Gastrocnemius medialis (tissue), 4 donors: Measurements from ENCODE around the gene FCRL4.

Experiments
- POLR2A ChIP-seq, 2 donors: fragments of 450-650 bp; IDR thresholded peaks; one replicate each; pipeline ENCODE4 v1.6.1; 2017; ENCODE audit warnings: antibody characterized with exemption in 2 of 2, mild to moderate bottlenecking in 2 of 2, moderate library complexity in 2 of 2
- TF ChIP-seq, protein P1 (sequence below), 5 experiments: fragments of 450-650 bp in 3 of 5; fragments of 200-600 bp in 2 of 5; sonication (generic) in 2 of 5; IDR thresholded peaks in 4 of 5; conservative IDR thresholded peaks in 1 of 5; 1 replicate in 4 of 5; 2 replicates in 1 of 5; pipeline ENCODE4 v1.5.1; 2016 to 2019; ENCODE audit warnings: antibody characterized with exemption in 5 of 5, mild to moderate bottlenecking in 3 of 5, moderate library complexity in 3 of 5

DNA sequence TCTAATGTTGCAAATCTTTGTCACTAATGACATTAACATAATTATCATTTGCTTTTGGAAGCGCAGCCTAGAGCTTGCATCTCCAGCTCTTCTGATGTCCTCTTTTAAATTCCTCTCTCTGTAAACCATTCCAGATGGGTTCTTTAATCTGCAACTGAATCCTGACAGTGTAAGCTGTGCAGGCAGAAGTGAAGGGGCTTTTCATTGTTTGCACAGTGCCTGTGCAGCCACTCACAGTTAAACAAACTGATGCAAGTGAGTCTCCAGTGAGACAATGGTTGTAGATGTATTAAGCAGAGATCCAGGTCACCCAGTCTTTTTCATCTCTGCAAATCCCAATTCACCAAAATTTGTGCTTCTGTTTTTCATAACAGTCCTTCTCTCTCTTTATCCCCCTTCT lies 23.0 kb downstream of the FCRL4 start:
- TF ChIP-seq, protein P1, sequence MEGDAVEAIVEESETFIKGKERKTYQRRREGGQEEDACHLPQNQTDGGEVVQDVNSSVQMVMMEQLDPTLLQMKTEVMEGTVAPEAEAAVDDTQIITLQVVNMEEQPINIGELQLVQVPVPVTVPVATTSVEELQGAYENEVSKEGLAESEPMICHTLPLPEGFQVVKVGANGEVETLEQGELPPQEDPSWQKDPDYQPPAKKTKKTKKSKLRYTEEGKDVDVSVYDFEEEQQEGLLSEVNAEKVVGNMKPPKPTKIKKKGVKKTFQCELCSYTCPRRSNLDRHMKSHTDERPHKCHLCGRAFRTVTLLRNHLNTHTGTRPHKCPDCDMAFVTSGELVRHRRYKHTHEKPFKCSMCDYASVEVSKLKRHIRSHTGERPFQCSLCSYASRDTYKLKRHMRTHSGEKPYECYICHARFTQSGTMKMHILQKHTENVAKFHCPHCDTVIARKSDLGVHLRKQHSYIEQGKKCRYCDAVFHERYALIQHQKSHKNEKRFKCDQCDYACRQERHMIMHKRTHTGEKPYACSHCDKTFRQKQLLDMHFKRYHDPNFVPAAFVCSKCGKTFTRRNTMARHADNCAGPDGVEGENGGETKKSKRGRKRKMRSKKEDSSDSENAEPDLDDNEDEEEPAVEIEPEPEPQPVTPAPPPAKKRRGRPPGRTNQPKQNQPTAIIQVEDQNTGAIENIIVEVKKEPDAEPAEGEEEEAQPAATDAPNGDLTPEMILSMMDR (IDR thresholded peaks at IDR 0.05 in 4 of 5, conservative IDR thresholded peaks at IDR 0.05 in 1 of 5): no peak
- TF ChIP-seq POLR2A (IDR thresholded peaks at IDR 0.05): no peak
